Subcutaneous adipose tissue (tissue), 4 donors: ENCODE data around the gene IGFBP1. TPM values are rescaled to one million over a fixed set of nuclear protein-coding genes. Genes with fewer than 3 reads are reported as not detected.

ENCODE experiments used
- CTCF ChIP-seq: fragments of 450-650 bp; IDR thresholded peaks from one replicate; pipeline ENCODE4 v1.5.1; 2016; ENCODE audit warnings: low read depth, mild to moderate bottlenecking, control low read depth, antibody characterized with exemption, moderate library complexity
- total RNA-seq, 4 donors: library from RNA; depleted of rRNA; stranded (reverse); fragments of >200 nt; gene quantifications; one replicate each; pipeline ENCODE4 v1.1.0, GENCODE V29; 2016

IGFBP1 gene
- total RNA-seq, 4 donors from 2014 or later: not detected

- no peak for TF ChIP-seq CTCF
These were observed 36.0 kb downstream of the IGFBP1 start for GRCh38 chr7:45924283-45924682.

GRCh38 chr7:45927721-45928120 is 39.4 kb downstream of the IGFBP1 start:
- no peak for TF ChIP-seq CTCF

- TF ChIP-seq CTCF: no peak
These were observed 42.7 kb downstream of the IGFBP1 start for GRCh38 chr7:45930967-45931366.

GRCh38 chr7:45937301-45937700 is 49.0 kb downstream of the IGFBP1 start:
- no peak for TF ChIP-seq CTCF

GRCh38 chr7:45937862-45938261 is 49.6 kb downstream of the IGFBP1 start:
- no peak for TF ChIP-seq CTCF

- no peak for TF ChIP-seq CTCF
These were observed 50.5 kb downstream of the IGFBP1 start for GRCh38 chr7:45938626-45939302.

GRCh38 chr7:45939574-45939973 is 51.3 kb downstream of the IGFBP1 start:
- TF ChIP-seq CTCF: no peak
